ENCODE data around the gene PTPRN2. TPM values are rescaled to one million over a fixed set of nuclear protein-coding genes. Genes with fewer than 3 reads are reported as not detected.

Gene PTPRN2
- polyA plus RNA-seq, 4 donors: 7.3 to 11.4 (median 8.0) TPM

GRCh38 chr7:158120316-158120715 lies 467.3 kb downstream of the PTPRN2 start:
- no peak for DNase-seq (ENCODE audit: low read depth in 4 of 4, low spot score in 2 of 4)

- no peak for DNase-seq (ENCODE audit: low read depth in 4 of 4, low spot score in 2 of 4)
Observed at GRCh38 chr7:158117341-158118222, 470.0 kb downstream of the PTPRN2 start.

- no peak for DNase-seq (ENCODE audit: low read depth in 4 of 4, low spot score in 2 of 4)
Observed at GRCh38 chr7:158116235-158116634, 471.4 kb downstream of the PTPRN2 start.

- DNase-seq (ENCODE audit: low read depth in 4 of 4, low spot score in 2 of 4): no peak
Observed at GRCh38 chr7:158114056-158114850, 473.4 kb downstream of the PTPRN2 start.

GRCh38 chr7:158113321-158114025 lies 474.1 kb downstream of the PTPRN2 start:
- DNase-seq (ENCODE audit: low read depth in 4 of 4, low spot score in 2 of 4): no peak

GRCh38 chr7:158112571-158113320 lies 474.9 kb downstream of the PTPRN2 start:
- no peak for DNase-seq (ENCODE audit: low read depth in 4 of 4, low spot score in 2 of 4)

- no peak for DNase-seq (ENCODE audit: low read depth in 4 of 4, low spot score in 2 of 4)
Observed at GRCh38 chr7:158111906-158112570, 475.6 kb downstream of the PTPRN2 start.

GRCh38 chr7:158111049-158111751 lies 476.4 kb downstream of the PTPRN2 start:
- no peak for DNase-seq (ENCODE audit: low read depth in 4 of 4, low spot score in 2 of 4)

- no peak for DNase-seq (ENCODE audit: low read depth in 4 of 4, low spot score in 2 of 4)
Observed at GRCh38 chr7:158110661-158111048, 477.0 kb downstream of the PTPRN2 start.

- DNase-seq (ENCODE audit: low read depth in 4 of 4, low spot score in 2 of 4): no peak
Observed at GRCh38 chr7:158110034-158110590, 477.5 kb downstream of the PTPRN2 start.

- DNase-seq (ENCODE audit: low read depth in 4 of 4, low spot score in 2 of 4): no peak
Observed at GRCh38 chr7:158109364-158110033, 478.1 kb downstream of the PTPRN2 start.

GRCh38 chr7:158108646-158109293 lies 478.9 kb downstream of the PTPRN2 start:
- DNase-seq (ENCODE audit: low read depth in 4 of 4, low spot score in 2 of 4): no peak

- no peak for DNase-seq (ENCODE audit: low read depth in 4 of 4, low spot score in 2 of 4)
Observed at GRCh38 chr7:158107806-158108205, 479.8 kb downstream of the PTPRN2 start.

GRCh38 chr7:158106272-158106671 lies 481.4 kb downstream of the PTPRN2 start:
- no peak for DNase-seq (ENCODE audit: low read depth in 4 of 4, low spot score in 2 of 4)

- no peak for DNase-seq (ENCODE audit: low read depth in 4 of 4, low spot score in 2 of 4)
Observed at GRCh38 chr7:158103378-158103777, 484.2 kb downstream of the PTPRN2 start.

- no peak for DNase-seq (ENCODE audit: low read depth in 4 of 4, low spot score in 2 of 4)
Observed at GRCh38 chr7:158102897-158103296, 484.7 kb downstream of the PTPRN2 start.

GRCh38 chr7:158101821-158102450 lies 485.7 kb downstream of the PTPRN2 start:
- DNase-seq (ENCODE audit: low read depth in 4 of 4, low spot score in 2 of 4): no peak

Measured in left renal cortex interstitium (tissue), 4 donors.